ENCODE data around the gene APOM. TPM values are rescaled to one million over a fixed set of nuclear protein-coding genes. Genes with fewer than 3 reads are reported as not detected.

Gene APOM
- total RNA-seq, 1 donor from 2014 or later: 0.53 TPM

DNA sequence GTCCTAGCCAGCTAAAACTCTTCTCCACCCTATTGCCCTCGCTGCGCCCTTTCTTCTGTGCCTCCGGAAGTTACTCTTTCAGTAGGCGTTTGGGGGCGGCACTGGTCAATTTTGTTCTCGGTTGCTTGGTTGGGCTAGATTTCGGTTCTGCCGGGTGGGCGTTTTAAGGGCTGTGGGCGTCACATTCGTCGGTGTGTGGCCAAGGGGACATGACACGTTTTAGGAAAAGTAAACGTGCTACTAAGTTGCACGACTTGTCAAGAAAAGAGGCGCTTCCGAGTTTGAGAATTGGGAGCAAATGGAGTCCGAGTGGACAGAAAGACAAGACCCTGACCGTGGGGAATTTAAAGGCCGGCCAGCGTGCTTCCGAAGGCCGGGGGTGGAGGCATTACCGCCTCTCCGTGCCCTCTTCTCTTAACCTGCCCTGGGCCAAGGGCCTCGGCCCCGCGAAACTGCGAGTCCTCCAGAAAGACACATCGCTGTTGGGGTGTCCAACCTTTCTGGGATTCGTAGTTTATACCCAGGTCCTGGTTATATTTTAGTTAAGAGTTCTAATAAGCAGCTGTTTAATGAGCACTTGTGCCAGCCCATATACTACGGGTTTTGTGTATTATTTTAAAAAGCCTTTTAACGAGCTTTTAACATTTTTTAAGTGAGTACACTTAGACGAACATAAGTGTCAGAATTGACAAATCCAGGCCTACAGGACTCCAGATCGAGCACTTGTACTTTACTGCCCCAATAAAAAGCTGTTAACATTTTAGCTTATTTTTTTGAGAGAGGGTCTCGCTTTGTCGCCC, 2.6 kb upstream of the APOM start:
- ATAC-seq: peak; percentile 86
- peak; percentile 91 for DNase-seq (ENCODE audit: low spot score)
- intact Hi-C loops (cut with DNase I): no loop called here

DNA sequence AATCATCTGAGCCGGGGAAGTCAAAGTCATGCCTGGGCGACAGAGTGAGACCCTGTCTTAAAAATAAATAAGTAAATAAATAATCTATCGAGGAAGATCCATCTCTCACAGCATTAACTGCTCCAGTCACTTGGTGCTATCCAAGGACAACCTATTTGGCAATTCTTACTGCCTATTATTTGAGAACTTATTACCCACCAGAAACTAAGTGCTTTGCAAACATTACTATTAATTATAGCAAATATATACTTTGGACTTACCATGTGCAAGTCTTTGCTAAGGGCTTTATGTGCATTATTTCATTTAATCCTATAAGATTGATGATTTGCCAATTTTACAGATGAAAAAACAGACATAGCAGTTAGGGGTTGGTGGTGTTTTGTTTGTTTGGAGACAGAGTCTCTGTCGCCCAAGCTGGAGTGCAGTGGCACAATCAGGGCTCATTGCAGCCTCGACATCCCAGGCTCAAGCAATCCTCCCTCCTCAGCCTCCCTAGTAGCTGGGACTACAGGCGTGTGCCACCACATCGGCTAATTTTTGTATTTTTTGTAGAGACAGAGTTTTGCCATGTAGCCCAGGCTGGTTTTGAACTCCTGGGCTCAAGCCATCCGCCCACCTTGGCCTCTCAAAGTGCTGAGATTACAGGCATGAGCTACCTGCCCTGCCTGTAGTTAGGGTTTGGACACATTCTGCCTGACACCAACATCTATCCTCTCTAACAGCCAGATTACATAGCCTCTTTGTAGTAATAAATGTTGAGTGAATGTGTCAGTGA, 933 bp upstream of the APOM start:
- ATAC-seq: no peak

DNA sequence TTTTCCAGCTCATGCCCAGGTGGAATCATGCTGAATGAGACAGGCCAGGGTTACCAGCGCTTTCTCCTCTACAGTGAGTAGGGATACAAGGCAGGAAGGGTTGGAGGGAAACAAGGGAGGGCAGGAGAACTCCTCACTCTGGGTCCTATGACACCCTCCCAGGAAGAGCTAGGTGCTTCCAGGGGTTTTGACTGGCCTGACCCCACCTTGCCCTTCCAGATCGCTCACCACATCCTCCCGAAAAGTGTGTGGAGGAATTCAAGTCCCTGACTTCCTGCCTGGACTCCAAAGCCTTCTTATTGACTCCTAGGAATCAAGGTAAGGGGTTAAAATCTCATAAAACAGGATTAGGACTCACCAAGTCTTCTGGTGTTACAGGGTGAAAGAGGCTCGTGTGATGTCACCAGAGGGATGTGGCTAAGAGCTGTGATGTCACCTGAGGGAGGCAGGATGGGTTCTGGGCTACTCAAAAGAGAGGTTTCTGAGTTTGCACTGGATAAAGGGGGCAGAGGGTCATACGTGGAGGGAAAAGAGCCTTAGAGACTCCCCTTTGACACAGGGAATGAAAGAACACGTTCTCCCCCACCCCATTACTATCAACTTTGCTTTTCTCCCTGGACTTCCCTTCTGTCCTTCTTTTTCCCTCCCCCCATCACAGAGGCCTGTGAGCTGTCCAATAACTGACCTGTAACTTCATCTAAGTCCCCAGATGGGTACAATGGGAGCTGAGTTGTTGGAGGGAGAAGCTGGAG, 1.9 kb downstream of the APOM start:
- intact Hi-C loops (cut with DNase I): no loop called here
- no peak for ATAC-seq
- DNase-seq (ENCODE audit: low spot score): no peak

More for the DNA sequence above, 933 bp upstream of the APOM start:
- no peak for DNase-seq (ENCODE audit: low spot score)
- intact Hi-C loops (cut with DNase I): no loop called here

DNA sequence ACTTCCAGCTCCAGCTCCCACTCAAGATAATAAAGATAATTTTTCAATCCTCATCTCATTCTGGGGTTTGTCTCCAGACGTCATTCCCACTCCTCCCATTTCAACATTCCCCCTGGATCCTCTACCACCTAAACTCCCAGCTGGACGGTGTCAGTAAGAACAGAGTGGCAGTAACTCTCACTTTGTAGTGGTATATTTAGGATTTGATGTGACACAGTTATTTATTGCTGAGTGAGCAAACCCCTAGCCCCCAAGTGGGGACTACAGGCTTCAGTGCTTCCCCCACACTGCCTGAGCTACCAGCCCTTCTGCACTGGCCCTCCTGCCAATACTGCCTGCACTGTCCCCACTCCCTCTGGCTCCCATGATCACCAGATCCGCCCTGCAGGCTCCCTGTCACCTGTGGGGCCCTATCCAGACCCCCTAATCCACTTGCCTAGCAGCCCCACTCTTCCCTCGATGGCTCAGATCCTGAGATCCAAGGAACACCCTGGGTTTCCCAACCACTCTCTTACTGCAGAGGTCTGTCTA, 2.5 kb downstream of the APOM start:
- no peak for ATAC-seq
- DNase-seq (ENCODE audit: low spot score): no peak
- intact Hi-C loops (cut with DNase I): no loop called here

DNA sequence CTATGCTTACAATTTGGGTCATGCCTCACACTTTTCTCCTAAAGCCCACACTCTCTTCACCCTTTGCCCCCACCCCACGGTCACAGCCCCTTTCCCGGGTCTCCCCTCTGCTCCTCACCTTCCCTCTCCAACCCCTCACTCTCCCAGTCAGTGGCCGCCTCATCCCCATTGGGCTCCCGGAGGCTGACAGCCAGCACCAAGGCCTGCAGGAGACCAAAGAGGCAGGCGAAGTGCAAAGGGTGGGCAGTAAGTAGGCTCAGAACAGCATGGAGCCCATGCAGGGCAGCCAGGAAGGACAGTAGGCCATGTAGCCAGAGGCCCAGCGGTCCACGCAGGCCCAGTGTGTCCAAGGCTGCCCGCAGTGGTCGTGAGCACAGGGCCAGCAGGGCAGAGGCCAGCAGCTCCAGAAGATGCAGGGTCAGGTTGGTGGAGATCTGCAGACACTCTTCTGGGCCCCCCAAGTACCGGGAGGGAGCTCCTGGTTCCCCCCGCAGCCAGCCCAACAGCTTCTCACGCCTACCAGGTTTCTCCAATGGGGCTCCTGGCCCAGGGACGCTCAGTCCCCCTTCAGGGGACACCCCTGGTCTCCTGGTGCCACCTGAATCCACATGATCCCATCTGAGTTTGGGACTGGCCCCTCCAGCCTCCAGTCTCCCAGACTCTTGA, 3.4 kb downstream of the APOM start:
- intact Hi-C loops (cut with DNase I): no loop called here
- ATAC-seq (no peak), DNase-seq (ENCODE audit: low spot score) (no peak)

DNA sequence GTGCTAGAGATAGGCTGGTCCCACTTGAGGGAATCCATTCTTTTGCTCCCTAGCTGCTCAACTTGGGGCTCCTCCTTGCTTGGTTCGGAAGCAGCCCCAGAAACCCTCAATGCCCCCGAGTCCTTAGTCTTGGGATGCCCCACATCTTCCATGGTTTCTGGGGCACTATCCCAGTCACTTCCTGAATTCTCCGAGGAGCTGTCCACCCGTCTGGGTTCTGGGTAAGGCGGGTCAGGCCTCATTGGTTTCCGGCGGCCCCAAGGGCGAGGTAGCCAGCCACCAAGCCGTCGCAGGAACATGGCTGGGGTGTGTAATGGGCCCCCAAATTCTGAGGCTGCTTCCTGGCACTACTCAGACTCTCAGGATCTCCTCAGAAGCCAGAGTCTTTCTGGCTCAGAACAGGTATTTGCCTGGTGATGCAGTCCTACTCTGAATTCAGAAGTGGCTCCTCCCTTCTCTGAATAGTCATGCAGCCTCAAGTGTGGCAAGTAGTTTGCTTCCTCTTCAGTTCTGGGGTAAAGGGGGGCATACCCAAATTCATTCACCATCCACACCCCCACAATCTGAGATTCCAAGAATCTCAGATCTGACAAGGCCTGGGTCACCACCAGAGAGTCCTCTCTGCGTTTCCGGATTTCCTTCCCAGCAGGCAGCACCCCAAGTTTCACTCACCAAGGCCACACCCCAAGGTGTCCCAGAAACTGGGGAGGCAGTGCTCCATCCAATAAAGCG, 4.1 kb downstream of the APOM start:
- DNase-seq (ENCODE audit: low spot score): no peak
- intact Hi-C loops (cut with DNase I): no loop called here
- ATAC-seq: no peak

DNA sequence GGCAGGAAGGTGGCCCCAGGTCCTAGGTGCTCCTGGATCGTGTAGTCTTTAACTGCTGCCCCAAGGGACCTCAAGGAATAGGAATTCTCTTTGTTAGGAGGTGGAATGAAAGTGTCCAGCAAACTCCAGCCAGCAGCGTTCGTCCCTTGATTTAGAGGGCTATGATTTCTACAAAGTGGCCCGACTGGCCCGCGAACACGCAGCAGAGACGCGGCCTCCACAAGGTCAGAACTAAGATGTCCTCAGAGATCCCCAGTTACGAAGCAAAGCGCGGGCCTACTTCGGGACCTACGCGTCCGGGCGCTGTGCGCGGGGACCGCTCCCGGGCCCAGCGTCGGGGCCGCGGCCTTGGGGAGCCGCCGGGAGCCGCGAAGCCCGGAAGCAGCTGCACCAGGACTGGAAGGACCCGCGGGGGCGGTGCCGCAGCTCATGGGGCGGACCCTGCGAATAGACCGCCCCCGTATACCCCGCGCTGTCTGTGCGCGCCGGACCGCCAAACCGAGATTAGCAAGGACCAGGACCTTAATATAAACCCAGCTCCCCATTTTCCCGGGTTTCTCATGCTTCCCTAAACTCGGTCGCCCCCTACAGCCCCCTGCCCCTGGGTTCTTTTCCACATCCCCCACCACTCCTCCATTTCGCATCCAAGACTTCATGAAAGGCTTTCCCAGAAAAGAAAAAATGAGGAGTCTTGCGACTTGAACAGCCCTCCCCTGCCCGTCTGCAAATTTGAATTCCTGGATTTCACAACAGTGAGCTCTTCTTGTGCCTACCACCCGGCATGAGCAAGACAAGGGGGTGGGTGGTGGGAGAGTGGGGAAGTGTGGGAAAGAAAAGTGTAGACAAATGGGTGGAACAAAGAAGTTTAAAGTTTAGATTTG, 4.9 kb downstream of the APOM start, which contains the start of gene C6orf47:
Gene C6orf47 (minus strand): TSS at position 398 of the 881 bp plus-strand sequence. CDS start 831 bp downstream, outside the sequence.
- ATAC-seq: peak; percentile 77
- DNase-seq (ENCODE audit: low spot score): peak; percentile 92
- intact Hi-C loops (cut with DNase I): no loop called here

DNA sequence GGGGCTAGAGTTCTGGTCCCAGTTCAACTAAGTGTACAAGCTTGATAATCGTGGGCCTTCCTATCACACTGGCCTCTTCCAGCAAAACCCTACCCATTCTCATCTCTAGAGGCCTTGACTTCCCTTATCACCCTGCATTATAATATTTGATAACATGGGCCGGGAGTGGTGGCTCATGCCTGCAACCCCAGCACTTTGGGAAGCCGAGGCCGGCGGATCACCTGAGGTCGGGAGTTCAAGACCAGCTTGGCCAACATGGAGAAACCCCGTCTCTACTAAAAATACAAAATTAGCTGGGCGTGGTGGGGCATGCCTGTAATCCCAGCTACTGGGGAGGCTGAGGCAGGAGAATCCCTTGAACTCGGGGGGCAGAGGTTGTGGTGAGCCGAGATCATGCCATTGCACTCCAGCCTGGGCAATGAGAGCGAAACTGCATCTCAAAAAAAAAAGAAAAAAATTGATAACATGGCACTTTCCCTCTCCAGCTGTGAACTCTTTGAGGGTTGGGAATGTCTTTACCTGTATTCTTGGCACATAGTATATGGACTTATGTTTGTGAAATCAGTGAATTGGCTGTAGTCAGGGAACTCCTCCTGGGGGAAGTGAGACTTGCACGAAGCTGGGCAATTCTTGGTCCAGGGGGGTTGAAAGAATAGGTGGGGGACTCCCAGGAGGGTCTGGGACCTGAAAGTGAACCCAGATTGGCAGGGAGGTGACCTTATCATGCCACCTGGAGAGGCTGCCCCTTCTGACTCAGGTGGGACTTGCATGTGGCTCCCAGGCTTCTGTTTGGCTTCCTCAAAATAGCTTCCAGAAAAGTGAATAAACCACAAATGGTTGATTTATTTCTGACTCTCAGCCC, 5.8 kb downstream of the APOM start:
- ATAC-seq (no peak), DNase-seq (ENCODE audit: low spot score) (no peak)
- intact Hi-C loops (cut with DNase I): no loop called here

DNA sequence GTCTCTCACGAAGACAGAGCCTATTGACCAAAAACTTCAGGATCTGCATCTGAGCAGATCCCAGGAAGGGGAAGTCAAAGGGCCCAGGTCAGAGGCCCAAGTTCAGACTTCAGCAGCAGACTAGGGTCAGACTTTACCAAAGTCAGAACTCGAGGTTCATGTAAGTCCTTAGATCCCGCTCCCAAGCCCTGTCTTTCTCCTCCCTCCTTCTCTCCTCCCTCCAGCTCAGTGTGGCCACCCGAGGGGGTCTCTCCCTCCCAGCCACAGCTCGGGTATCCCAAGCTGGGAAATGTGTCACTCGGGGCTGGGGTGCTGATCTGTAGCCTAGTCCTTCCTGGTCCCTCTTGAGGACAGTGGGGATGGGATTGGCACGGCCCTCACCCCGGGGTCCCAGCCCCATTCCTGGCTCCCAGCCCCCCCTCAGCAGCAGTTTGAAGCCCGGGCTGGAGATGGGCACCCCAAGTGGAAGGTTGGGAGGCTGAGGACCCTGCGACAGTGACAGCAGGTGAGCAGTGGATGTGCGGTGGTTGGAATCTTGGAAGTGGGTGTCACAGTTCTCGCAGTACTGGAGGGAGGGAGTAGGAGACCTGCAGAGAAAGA, 6.5 kb downstream of the APOM start:
- no peak for ATAC-seq
- DNase-seq (ENCODE audit: low spot score): no peak
- intact Hi-C loops (cut with DNase I): no loop called here

DNA sequence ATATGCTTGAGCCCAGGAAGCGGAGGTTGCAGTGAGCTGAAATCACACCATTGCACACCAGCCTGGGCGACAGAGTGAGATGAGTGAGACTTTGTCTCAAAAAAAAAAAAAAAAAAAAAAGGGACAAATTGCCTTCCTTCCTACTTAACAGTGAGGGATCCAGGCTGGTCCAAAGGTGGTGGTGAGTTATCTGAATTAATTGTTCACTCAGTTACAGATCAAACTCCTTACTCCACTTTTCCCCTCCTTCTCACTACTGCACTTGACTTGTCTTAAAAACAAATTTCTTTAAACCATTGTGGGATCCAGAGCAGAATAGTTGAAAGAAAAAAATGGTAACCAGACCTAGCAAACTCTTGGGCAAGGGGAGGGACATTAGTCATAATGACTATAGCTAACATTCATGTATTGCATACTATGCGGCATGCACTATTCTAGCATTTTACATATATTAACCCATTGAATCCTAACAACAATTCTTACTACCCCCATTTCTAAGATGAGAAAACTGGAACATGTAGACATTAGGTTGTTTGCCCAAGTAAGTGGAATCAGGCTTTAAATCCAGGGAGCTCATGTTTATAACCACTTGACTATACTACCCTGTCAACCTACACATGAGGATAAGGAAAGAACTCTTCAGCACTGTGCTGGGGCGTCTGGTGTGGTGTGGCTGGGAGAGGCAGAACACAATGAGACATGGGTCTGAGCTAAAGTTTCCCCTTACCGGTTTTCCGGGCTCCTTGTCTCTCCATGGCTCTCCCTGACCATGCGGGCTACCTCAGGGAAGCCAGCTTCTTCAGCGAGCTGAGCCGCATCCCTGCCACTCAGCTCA, 7.6 kb downstream of the APOM start:
- intact Hi-C loops (cut with DNase I): no loop called here
- DNase-seq (ENCODE audit: low spot score) (no peak), ATAC-seq (no peak)

DNA sequence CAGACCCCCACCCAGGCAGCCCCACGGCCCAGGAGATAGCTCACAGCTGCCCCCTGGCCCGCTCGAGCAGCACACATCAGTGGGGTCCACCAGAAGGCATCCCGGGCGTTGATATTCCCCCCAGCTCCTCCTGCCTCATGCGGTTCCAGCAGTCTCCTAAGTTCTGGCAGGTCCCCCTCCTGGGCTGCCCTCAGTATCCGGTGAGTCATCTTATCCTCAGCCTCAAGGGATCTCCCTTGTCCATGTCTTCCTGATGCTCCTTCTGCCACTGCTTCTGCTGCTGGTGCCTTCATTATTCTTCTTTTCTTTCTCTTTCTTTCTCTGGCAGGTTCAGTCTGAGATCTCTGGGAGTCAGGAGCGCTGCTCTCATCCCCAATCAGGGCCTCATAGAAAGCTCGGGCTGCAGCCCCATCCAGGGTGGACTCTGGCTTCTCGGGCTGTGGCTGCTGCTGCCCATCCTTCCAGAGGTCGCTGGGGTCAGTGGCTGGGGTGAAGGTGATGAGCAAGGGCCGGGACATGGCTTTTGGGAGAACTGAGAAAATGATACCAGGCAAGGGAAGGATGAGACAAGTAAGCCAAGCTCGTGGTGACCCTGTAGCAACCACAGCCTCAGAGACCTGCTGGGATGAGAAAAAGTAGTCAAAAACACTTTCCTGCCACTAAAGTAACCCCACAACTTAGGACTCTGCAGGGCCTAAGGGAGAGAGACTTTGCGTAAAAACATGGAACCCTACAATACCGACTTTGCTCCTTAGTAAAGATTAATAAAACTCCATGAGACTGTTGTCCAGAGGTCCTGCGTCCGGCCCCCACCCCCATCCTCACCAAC, 8.5 kb downstream of the APOM start:
- intact Hi-C loops (cut with DNase I): no loop called here
- DNase-seq (ENCODE audit: low spot score): no peak
- peak; percentile 25 for ATAC-seq

DNA sequence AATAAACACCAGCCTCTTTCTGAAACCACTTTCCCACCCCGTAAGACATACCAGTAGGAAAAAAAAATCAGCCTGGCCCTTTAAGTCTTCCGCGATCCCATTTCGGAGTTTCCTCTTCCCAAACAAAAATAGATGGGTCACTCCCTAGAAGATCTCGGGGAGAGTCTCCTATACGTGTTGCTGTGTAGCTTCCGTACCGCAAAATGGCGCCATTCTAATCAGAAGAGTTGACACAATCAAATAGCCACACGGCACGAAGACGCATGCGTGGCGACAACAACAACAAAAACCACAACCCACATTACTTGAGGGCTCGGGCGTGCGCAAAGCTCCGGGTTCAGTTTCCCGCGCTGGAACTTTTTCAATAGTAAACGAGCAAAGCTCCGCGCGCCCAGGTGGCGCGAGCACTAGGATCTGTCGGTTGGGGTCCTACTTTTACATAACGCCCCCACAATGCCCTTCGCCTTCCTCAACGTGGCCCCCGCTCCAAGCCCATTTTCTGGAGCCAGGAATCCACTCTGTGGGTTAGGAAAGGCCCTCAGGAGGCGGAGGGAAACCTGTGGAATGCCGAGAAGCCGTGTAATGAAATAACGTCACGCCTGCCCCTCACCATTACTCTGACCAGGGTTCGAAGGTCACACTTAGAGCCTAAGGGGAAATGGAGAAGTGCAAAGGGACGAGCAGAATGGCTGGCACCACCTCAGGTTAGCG, 9.3 kb downstream of the APOM start, which contains the start of gene GPANK1:
Gene GPANK1 (minus strand): TSS at position 208 of the 711 bp plus-strand sequence. CDS start 519 bp downstream, outside the sequence.
- ATAC-seq (peak; percentile 84), DNase-seq (ENCODE audit: low spot score) (peak; percentile 92)
- intact Hi-C loops (cut with DNase I): no loop called here

DNA sequence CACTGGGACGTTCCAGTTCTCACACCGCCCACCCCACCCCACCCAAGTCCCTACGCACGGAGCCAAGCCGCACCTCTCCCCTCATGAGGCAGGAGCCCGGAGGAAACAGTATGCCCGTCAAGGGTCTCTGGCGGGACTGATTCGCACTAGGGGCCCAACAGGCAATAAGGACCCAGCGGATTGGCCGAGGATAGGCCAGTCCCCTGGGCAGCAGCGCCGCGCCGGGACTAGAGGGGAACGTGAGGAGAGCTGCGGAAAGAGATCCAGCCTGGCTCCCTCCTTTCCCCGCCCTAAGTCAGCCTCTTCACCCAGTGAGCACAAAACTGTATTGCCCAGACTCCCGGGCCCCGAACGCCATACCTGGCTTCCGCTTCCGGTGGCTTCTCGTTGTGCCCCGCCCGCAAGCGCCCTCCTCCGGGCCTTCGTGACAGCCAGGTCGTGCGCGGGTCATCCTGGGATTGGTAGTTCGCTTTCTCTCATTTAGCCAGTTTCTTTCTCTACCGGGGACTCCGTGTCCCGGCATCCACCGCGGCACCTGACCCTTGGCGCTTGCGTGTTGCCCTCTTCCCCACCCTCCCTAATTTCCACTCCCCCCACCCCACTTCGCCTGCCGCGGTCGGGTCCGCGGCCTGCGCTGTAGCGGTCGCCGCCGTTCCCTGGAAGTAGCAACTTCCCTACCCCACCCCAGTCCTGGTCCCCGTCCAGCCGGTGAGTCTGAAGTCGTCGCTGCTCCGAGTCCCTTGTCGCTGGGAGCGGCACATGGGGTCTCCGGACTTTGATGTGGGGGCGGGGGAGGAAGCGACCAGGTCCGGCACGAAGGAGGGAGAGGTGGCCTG, 10.0 kb downstream of the APOM start, which contains the start of gene CSNK2B:
Gene CSNK2B (plus strand): TSS at position 580 of the 836 bp plus-strand sequence. CDS start 752 bp downstream, outside the sequence.
- DNase-seq (ENCODE audit: low spot score) (peak; percentile 98), ATAC-seq (peak; percentile 93)
- intact Hi-C loops (cut with DNase I): no loop called here

Data from sciatic nerve (tissue), 2 donors.